ENCODE results near the gene CMTM8.

DNA sequence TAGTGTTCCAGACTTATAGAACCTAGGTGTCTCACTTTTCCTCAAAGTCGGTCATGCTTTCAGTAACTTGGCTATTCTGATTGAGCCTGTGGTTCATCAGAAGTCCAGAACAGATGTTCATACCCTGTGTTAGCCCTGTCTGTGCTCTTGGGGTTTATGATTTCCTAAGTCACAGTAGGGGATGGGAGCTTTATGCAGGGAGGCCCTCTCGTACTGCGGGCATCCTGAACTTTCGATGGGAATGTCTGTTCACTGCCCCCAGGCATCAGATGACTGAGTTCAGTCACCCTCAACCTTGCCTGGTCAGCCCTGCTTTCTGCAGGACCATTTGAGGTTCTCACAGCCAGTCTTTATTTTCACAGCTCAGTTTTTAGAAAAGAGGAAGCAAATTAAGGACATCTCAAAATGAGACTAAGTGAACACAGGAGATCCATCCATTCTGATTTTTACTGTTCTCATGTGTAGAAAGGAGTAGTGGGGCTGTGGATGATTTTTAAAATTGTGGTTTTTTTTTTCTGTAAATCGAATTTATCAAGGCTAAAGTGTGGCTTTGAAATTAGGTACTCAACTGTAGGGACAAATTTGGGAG, 71.3 kb downstream of the CMTM8 start:
- TF ChIP-seq POLR2A (IDR thresholded peaks at IDR 0.05; ENCODE audit: low read length) (no peak), GATA1 (IDR thresholded peaks at IDR 0.05; ENCODE audit: low read depth, low read length) (no peak)
